ENCODE measurements around the gene TAS2R16.

Gene TAS2R16

GRCh38 chr7:123004931-123005330, 9.4 kb upstream of the TAS2R16 start:
- no peak for DNase-seq (ENCODE audit: extremely low read depth, low read depth)
- TF ChIP-seq CTCF (IDR thresholded peaks at IDR 0.05; ENCODE audit: low read depth, low read length, missing control alignments): no peak
- H3K4me3 ChIP-seq (replicated peaks; ENCODE audit: low read depth, low read length): no peak overlapping the region

GRCh38 chr7:123003539-123004126, 8.1 kb upstream of the TAS2R16 start:
- DNase-seq (ENCODE audit: extremely low read depth, low read depth): no peak
- H3K4me3 ChIP-seq (replicated peaks; ENCODE audit: low read depth, low read length): no peak overlapping the region
- TF ChIP-seq CTCF (IDR thresholded peaks at IDR 0.05; ENCODE audit: low read depth, low read length, missing control alignments): no peak

GRCh38 chr7:122989577-122989976, 5.9 kb downstream of the TAS2R16 start:
- no peak for TF ChIP-seq CTCF (IDR thresholded peaks at IDR 0.05; ENCODE audit: low read depth, low read length, missing control alignments)
- DNase-seq (ENCODE audit: extremely low read depth, low read depth): no peak
- H3K4me3 ChIP-seq (replicated peaks; ENCODE audit: low read depth, low read length): no peak overlapping the region

GRCh38 chr7:122989041-122989440, 6.5 kb downstream of the TAS2R16 start:
- DNase-seq (ENCODE audit: extremely low read depth, low read depth): no peak
- H3K4me3 ChIP-seq (replicated peaks; ENCODE audit: low read depth, low read length): no peak overlapping the region
- no peak for TF ChIP-seq CTCF (IDR thresholded peaks at IDR 0.05; ENCODE audit: low read depth, low read length, missing control alignments)

- H3K4me3 ChIP-seq (replicated peaks; ENCODE audit: low read depth, low read length): no peak overlapping the region
- TF ChIP-seq CTCF (IDR thresholded peaks at IDR 0.05; ENCODE audit: low read depth, low read length, missing control alignments): no peak
- DNase-seq (ENCODE audit: extremely low read depth, low read depth): no peak
Measured at GRCh38 chr7:122988333-122988732, 7.2 kb downstream of the TAS2R16 start.

- no peak for DNase-seq (ENCODE audit: extremely low read depth, low read depth)
- no peak overlapping the region for H3K4me3 ChIP-seq (replicated peaks; ENCODE audit: low read depth, low read length)
- TF ChIP-seq CTCF (IDR thresholded peaks at IDR 0.05; ENCODE audit: low read depth, low read length, missing control alignments): no peak
Measured at GRCh38 chr7:122987463-122987862, 8.0 kb downstream of the TAS2R16 start.

- no peak for TF ChIP-seq CTCF (IDR thresholded peaks at IDR 0.05; ENCODE audit: low read depth, low read length, missing control alignments)
- DNase-seq (ENCODE audit: extremely low read depth, low read depth): no peak
- H3K4me3 ChIP-seq (replicated peaks; ENCODE audit: low read depth, low read length): no peak overlapping the region
Measured at GRCh38 chr7:122984021-122984420, 11.5 kb downstream of the TAS2R16 start.
